Measurements from ENCODE around the gene TSSC4.

DNA sequence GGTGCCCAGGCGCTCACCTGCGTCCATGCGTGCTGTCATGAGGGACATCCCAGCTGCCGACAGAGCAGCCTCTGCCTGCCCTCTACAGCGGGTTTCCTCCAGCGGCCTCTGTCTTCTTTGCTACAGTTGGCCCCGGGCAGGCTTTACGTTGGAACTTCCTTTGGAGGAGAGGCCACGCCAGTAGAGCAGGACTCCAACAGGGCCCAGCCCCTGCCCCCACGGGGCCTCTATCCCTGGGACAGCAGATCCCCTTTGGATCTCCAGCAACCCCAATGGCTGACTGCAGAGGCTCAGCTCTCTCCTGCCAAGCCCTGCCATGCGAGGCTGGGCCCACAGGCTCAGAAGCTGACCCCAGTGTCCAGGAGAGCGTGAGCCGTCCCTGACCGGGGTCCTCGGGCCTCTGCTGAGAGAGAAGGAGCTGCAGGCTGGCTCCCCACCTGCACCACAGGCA is 31.6 kb downstream of the TSSC4 start:
- TF ChIP-seq, protein P1, sequence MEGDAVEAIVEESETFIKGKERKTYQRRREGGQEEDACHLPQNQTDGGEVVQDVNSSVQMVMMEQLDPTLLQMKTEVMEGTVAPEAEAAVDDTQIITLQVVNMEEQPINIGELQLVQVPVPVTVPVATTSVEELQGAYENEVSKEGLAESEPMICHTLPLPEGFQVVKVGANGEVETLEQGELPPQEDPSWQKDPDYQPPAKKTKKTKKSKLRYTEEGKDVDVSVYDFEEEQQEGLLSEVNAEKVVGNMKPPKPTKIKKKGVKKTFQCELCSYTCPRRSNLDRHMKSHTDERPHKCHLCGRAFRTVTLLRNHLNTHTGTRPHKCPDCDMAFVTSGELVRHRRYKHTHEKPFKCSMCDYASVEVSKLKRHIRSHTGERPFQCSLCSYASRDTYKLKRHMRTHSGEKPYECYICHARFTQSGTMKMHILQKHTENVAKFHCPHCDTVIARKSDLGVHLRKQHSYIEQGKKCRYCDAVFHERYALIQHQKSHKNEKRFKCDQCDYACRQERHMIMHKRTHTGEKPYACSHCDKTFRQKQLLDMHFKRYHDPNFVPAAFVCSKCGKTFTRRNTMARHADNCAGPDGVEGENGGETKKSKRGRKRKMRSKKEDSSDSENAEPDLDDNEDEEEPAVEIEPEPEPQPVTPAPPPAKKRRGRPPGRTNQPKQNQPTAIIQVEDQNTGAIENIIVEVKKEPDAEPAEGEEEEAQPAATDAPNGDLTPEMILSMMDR (IDR thresholded peaks at IDR 0.05; ENCODE audit: low read length) = no peak
- TF ChIP-seq EZH2 (IDR thresholded peaks at IDR 0.05; ENCODE audit: borderline replicate concordance, low read length) = no peak
